ENCODE measurements around the gene AMMECR1. TPM values are rescaled to one million over a fixed set of nuclear protein-coding genes. Genes with fewer than 3 reads are reported as not detected.

The AMMECR1 gene
- total RNA-seq, 1 experiment from 2014 or later, result 15.0 TPM

DNA sequence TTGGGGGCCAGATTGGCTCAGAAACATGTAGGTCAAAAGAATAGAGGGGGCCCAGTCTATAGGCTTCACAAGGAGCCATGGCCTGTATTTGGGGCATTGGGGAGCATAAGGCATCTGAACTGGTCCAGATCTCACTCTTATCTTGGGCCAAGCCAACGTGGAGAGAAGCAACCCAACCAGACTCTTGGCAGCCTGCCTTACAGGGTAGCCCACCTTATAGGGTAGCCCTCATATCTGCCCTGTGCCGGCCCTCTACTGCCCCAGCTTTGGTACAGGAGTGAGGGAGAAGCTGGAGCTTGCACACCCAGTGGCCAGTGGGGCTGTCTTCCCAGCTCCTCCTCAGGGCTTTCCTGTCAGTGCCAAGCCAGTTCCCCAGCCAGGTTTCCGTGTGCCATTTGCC, 142.2 kb downstream of the AMMECR1 start:
- in situ Hi-C loops (cut with HindIII; ENCODE audit: low pct_unique_long_range_greater_than_20kb, low sequenced_read_pairs), result no loop called here

DNA sequence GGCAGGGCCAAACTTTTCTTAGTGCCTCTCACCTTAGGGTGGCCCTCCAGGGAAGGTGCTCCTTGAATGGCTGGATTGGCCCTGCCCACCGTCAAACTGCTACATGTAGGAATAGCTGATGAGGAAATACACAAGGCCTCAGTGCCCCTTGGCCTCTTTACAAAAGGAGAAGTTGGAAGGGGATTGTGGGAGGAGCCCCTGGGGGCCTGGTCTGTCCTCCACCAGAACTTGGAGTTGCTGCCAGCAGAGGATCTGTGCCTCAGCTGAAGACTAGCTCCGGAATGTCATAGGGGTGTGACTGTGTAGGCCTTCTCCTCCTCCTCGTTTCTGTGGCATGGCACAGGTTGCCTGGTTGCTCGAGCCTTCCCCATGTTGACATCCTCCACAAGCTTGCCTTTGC, 142.7 kb downstream of the AMMECR1 start:
- intact Hi-C loops (cut with micrococcal nuclease; ENCODE audit: unreplicated experiment), result no loop called here
- in situ Hi-C loops (cut with HindIII; ENCODE audit: low pct_unique_long_range_greater_than_20kb, low sequenced_read_pairs), result no loop called here
- Histone ChIP-seq H3K4me3 (ENCODE audit: low read depth in 2 of 2, low read length in 2 of 2) (no peak overlapping the region), H3K36me3 (ENCODE audit: control insufficient read depth, insufficient read depth, low read length) (no peaks in the 10 kb centered on the region), H3K9me3 (ENCODE audit: control insufficient read depth, insufficient read depth, low read depth, low read length) (no peaks in the 10 kb centered on the region), H3K27ac (ENCODE audit: low read length) (no peak overlapping the region), H3K4me1 (ENCODE audit: control insufficient read depth, insufficient read depth, low read length) (no peaks in the 10 kb centered on the region), H3K27me3 (ENCODE audit: control insufficient read depth, insufficient read depth, low read length) (no peaks in the 10 kb centered on the region)
- TF ChIP-seq TCF7L2 (IDR thresholded peaks at IDR 0.05; ENCODE audit: low read depth, low read length), result no peak
- no peak for TF ChIP-seq POLR2AphosphoS5 (IDR thresholded peaks at IDR 0.05; ENCODE audit: low read depth, low read length)
- TF ChIP-seq, protein P1, sequence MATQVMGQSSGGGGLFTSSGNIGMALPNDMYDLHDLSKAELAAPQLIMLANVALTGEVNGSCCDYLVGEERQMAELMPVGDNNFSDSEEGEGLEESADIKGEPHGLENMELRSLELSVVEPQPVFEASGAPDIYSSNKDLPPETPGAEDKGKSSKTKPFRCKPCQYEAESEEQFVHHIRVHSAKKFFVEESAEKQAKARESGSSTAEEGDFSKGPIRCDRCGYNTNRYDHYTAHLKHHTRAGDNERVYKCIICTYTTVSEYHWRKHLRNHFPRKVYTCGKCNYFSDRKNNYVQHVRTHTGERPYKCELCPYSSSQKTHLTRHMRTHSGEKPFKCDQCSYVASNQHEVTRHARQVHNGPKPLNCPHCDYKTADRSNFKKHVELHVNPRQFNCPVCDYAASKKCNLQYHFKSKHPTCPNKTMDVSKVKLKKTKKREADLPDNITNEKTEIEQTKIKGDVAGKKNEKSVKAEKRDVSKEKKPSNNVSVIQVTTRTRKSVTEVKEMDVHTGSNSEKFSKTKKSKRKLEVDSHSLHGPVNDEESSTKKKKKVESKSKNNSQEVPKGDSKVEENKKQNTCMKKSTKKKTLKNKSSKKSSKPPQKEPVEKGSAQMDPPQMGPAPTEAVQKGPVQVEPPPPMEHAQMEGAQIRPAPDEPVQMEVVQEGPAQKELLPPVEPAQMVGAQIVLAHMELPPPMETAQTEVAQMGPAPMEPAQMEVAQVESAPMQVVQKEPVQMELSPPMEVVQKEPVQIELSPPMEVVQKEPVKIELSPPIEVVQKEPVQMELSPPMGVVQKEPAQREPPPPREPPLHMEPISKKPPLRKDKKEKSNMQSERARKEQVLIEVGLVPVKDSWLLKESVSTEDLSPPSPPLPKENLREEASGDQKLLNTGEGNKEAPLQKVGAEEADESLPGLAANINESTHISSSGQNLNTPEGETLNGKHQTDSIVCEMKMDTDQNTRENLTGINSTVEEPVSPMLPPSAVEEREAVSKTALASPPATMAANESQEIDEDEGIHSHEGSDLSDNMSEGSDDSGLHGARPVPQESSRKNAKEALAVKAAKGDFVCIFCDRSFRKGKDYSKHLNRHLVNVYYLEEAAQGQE (IDR thresholded peaks at IDR 0.05; ENCODE audit: insufficient read depth in 1 of 2, low read depth in 2 of 2, low read length in 1 of 2), result no peak
- TF ChIP-seq SIN3A (IDR thresholded peaks at IDR 0.05; ENCODE audit: borderline replicate concordance, insufficient read depth, low read depth, low read length), result no peak
- TF ChIP-seq, protein P2, sequence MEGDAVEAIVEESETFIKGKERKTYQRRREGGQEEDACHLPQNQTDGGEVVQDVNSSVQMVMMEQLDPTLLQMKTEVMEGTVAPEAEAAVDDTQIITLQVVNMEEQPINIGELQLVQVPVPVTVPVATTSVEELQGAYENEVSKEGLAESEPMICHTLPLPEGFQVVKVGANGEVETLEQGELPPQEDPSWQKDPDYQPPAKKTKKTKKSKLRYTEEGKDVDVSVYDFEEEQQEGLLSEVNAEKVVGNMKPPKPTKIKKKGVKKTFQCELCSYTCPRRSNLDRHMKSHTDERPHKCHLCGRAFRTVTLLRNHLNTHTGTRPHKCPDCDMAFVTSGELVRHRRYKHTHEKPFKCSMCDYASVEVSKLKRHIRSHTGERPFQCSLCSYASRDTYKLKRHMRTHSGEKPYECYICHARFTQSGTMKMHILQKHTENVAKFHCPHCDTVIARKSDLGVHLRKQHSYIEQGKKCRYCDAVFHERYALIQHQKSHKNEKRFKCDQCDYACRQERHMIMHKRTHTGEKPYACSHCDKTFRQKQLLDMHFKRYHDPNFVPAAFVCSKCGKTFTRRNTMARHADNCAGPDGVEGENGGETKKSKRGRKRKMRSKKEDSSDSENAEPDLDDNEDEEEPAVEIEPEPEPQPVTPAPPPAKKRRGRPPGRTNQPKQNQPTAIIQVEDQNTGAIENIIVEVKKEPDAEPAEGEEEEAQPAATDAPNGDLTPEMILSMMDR (IDR thresholded peaks at IDR 0.05), result no peak
- no peak for ATAC-seq
- DNase-seq (ENCODE audit: low read depth, low spot score), result no peak
- ChIA-PET POLR2A (no interaction called here), CTCF (no interaction called here)
- no TSS peak for BruUV-seq (replicated peaks)

More for the DNA sequence above, 142.2 kb downstream of the AMMECR1 start:
- Histone ChIP-seq H3K4me1 (ENCODE audit: control insufficient read depth, insufficient read depth, low read length) (no peaks in the 10 kb centered on the region), H3K27me3 (ENCODE audit: control insufficient read depth, insufficient read depth, low read length) (no peaks in the 10 kb centered on the region), H3K9me3 (ENCODE audit: control insufficient read depth, insufficient read depth, low read depth, low read length) (no peaks in the 10 kb centered on the region), H3K4me3 (ENCODE audit: low read depth in 2 of 2, low read length in 2 of 2) (no peak overlapping the region), H3K27ac (ENCODE audit: low read length) (no peak overlapping the region), H3K36me3 (ENCODE audit: control insufficient read depth, insufficient read depth, low read length) (no peaks in the 10 kb centered on the region)
- DNase-seq (ENCODE audit: low read depth, low spot score) (no peak), ATAC-seq (no peak)
- BruUV-seq (replicated peaks), result TSS peak; percentile 37
- no peak for TF ChIP-seq POLR2AphosphoS5 (IDR thresholded peaks at IDR 0.05; ENCODE audit: low read depth, low read length)
- no peak for TF ChIP-seq SIN3A (IDR thresholded peaks at IDR 0.05; ENCODE audit: borderline replicate concordance, insufficient read depth, low read depth, low read length)
- TF ChIP-seq, protein P1 (IDR thresholded peaks at IDR 0.05; ENCODE audit: insufficient read depth in 1 of 2, low read depth in 2 of 2, low read length in 1 of 2), result no peak
- TF ChIP-seq, protein P2 (IDR thresholded peaks at IDR 0.05), result no peak
- no peak for TF ChIP-seq TCF7L2 (IDR thresholded peaks at IDR 0.05; ENCODE audit: low read depth, low read length)
- ChIA-PET CTCF (no interaction called here), POLR2A (no interaction called here)
- intact Hi-C loops (cut with micrococcal nuclease; ENCODE audit: unreplicated experiment), result no loop called here

Measured in Panc1 (cell line).